ENCODE data around the gene RPL29. TPM values are rescaled to one million over a fixed set of nuclear protein-coding genes. Genes with fewer than 3 reads are reported as not detected.

RPL29 gene
- total and polyA plus RNA-seq, 2 of the 13 experiments (the other 11 are each of a cell fraction or from before 2014, with no cell fraction given): 1,348 to 2,263 TPM

- peak; percentile 47; the same call in 1 of the 2 replicates for TF ChIP-seq ZBTB4 (CRISPR knock-in tag; IDR thresholded peaks at IDR 0.05; ENCODE audit: borderline replicate concordance)
- TF ChIP-seq ARID2 (CRISPR knock-in tag; IDR thresholded peaks at IDR 0.05; ENCODE audit: borderline replicate concordance): no peak
- TF ChIP-seq ZNF430 (CRISPR knock-in tag; IDR thresholded peaks at IDR 0.05): no peak
- no peak for TF ChIP-seq ZNF30 (CRISPR knock-in tag; IDR thresholded peaks at IDR 0.05)
- 0 out of 2 replicates have a peak, but pooled peaks have one; percentile 36 for TF ChIP-seq ZNF460 (CRISPR knock-in tag; IDR thresholded peaks at IDR 0.05; ENCODE audit: borderline replicate concordance)
- TF ChIP-seq NFKBIZ (CRISPR knock-in tag; IDR thresholded peaks at IDR 0.05): 0 out of 2 replicates have a peak, but pooled peaks have one; percentile 11
- no peak for TF ChIP-seq PBX2 (CRISPR knock-in tag; IDR thresholded peaks at IDR 0.05)
- no peak for TF ChIP-seq ZNF788 (CRISPR knock-in tag; IDR thresholded peaks at IDR 0.05; ENCODE audit: borderline replicate concordance)
- 0 out of 2 replicates have a peak, but pooled peaks have one; percentile 9 for TF ChIP-seq ZNF572 (CRISPR knock-in tag; IDR thresholded peaks at IDR 0.05)
- TF ChIP-seq ZNF558 (CRISPR knock-in tag; IDR thresholded peaks at IDR 0.05; ENCODE audit: borderline replicate concordance): 0 out of 2 replicates have a peak, but pooled peaks have one; percentile 15
- no peak for TF ChIP-seq SP1 (IDR thresholded peaks at IDR 0.05)
- no peak for TF ChIP-seq SP1 (CRISPR knock-in tag; IDR thresholded peaks at IDR 0.05)
- peak; percentile 4; the same call in 1 of the 2 replicates for TF ChIP-seq BATF2 (CRISPR knock-in tag; IDR thresholded peaks at IDR 0.05)
- no peak for TF ChIP-seq ZNF883 (CRISPR knock-in tag; IDR thresholded peaks at IDR 0.05; ENCODE audit: not compliant biosample characterization)
- no peak for TF ChIP-seq ZNF672 (CRISPR knock-in tag; IDR thresholded peaks at IDR 0.05)
- TF ChIP-seq ZNF101 (CRISPR knock-in tag; IDR thresholded peaks at IDR 0.05; ENCODE audit: borderline replicate concordance, low read depth): no peak
- 0 out of 2 replicates have a peak, but pooled peaks have one; percentile 3 for TF ChIP-seq ZNF773 (CRISPR knock-in tag; IDR thresholded peaks at IDR 0.05; ENCODE audit: borderline replicate concordance)
- TF ChIP-seq ZNF879 (CRISPR knock-in tag; IDR thresholded peaks at IDR 0.05): no peak
- no peak; the same call in 1 of the 2 replicates for TF ChIP-seq POLR2G (IDR thresholded peaks at IDR 0.05; ENCODE audit: low read depth, low read length)
- peak; percentile 30 for TF ChIP-seq YY1 (IDR thresholded peaks at IDR 0.05; ENCODE audit: insufficient read depth, insufficient replicate concordance, low read depth, low read length)
- no peak; the same call in 1 of the 2 replicates for TF ChIP-seq ZSCAN25 (CRISPR knock-in tag; IDR thresholded peaks at IDR 0.05)
- TF ChIP-seq KDM1A (CRISPR knock-in tag; IDR thresholded peaks at IDR 0.05): no peak
- TF ChIP-seq CSRNP1 (CRISPR knock-in tag; IDR thresholded peaks at IDR 0.05): no peak
- no peak for TF ChIP-seq SUZ12 (IDR thresholded peaks at IDR 0.05; ENCODE audit: low read depth, low read length)
Measured at GRCh38 chr3:51983578-51984268, 12.0 kb downstream of the RPL29 start (continued).

All from HepG2 (cell line).